Liver (tissue), 4 donors: ENCODE measurements around the gene BRD3. TPM values are rescaled to one million over a fixed set of nuclear protein-coding genes. Genes with fewer than 3 reads are reported as not detected.

Experiments
- polyA plus RNA-seq, 2 donors: library from polyadenylated mRNA; stranded (reverse) in 1 of 2; unstranded in 1 of 2; fragments of 200-250 nt in 1 of 2; fragments of >200 nt in 1 of 2; fragmentation: Nextera tagmentation in 1 of 2; extraction: Ambion mirVana in 1 of 2; gene quantifications; one replicate each; pipeline versions ENCODE4 v1.2.1 to v1.2.3, GENCODE V29; 2013 to 2015
- total RNA-seq, 2 donors: library from RNA; depleted of rRNA; stranded (reverse); fragments of >200 nt; gene quantifications; one replicate each; pipeline ENCODE4 v1.2.3, GENCODE V29; 2014
- donor health status: healthy.
- donor health status: healthy.
- donor health status: healthy.

Gene BRD3
- total and polyA plus RNA-seq, 4 donors, result 7.2 to 17.7 (median 12.7) TPM

Other genes with a start within 250 kb of the BRD3 start
- gene VAV2, start 75.7 kb downstream of the BRD3 start, total RNA-seq, result 10 to 100 TPM; 12.6 to 26.4 TPM
- gene VAV2, start 75.7 kb downstream of the BRD3 start, polyA plus RNA-seq, result 10 to 100 TPM in 1 of 2 donors, 1 to 10 TPM in 1; 4.9 to 21.4 TPM
- 1 to 10 TPM; 2.6 to 3.2 TPM for gene BRD3OS, start 42.5 kb downstream of the BRD3 start, total RNA-seq
- gene BRD3OS, start 42.5 kb downstream of the BRD3 start, polyA plus RNA-seq, result 1 to 10 TPM; 2.1 to 5.1 TPM
- 10 to 100 TPM; 11.4 to 21.6 TPM for gene WDR5, start 68.1 kb upstream of the BRD3 start, total RNA-seq
- gene WDR5, start 68.1 kb upstream of the BRD3 start, polyA plus RNA-seq, result 10 to 100 TPM; 11.1 to 17.8 TPM
- gene RNU6ATAC, start 96.5 kb upstream of the BRD3 start, total RNA-seq, result not detected
- not detected for gene RNU6ATAC, start 96.5 kb upstream of the BRD3 start, polyA plus RNA-seq